GM12873 (cell line): ENCODE measurements around the gene MCF2.

Experiments used
- TF ChIP-seq, protein P1 (sequence below): IDR thresholded peaks from 2 replicates; pipeline ENCODE4 v1.5.1; 2012; ENCODE audit warnings: low read depth, mild to moderate bottlenecking, moderate library complexity, low read length, control low read depth; ENCODE audit not compliant: insufficient read depth; ENCODE audit errors: missing control alignments

Gene MCF2

DNA sequence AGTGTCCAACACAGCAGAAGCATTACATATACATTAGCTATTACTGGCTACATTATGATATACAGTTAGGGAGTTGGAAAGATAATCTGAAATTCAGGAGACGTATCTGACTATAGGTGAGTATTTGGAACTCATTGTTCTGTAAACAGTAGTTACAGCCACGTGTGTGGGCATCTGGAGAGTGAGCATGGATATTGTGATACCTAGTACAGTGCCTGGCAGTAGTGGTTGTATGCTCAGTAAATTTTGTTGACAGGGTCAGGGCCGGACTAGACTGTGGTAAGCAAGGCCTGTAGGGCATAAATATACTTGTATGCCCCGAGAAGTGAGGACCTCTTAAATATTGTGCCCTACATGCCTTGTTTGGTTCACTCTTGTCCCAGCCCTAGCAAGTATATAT is 174.5 kb downstream of the MCF2 start:
- TF ChIP-seq, protein P1, sequence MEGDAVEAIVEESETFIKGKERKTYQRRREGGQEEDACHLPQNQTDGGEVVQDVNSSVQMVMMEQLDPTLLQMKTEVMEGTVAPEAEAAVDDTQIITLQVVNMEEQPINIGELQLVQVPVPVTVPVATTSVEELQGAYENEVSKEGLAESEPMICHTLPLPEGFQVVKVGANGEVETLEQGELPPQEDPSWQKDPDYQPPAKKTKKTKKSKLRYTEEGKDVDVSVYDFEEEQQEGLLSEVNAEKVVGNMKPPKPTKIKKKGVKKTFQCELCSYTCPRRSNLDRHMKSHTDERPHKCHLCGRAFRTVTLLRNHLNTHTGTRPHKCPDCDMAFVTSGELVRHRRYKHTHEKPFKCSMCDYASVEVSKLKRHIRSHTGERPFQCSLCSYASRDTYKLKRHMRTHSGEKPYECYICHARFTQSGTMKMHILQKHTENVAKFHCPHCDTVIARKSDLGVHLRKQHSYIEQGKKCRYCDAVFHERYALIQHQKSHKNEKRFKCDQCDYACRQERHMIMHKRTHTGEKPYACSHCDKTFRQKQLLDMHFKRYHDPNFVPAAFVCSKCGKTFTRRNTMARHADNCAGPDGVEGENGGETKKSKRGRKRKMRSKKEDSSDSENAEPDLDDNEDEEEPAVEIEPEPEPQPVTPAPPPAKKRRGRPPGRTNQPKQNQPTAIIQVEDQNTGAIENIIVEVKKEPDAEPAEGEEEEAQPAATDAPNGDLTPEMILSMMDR: no peak

DNA sequence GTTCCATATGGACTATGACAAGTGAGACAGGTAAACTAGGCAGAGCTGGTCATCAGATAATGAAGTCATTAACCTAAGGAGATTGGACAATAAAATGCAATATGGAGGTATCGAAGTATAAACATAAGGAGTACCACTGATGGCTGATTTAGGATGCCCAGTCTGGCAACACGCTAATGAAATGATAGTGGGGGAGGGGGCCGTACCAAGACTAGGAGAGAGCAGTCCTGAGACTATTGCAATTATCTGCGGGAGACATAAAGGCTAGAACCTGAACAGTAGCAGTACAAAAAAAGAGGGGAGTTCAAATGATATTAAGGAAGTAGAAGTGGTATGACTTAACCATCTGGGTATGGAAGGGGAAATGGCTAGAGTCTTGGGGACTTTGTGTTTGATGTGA is 175.1 kb downstream of the MCF2 start:
- TF ChIP-seq, protein P1: no peak
